H9 (cell line): ENCODE measurements around the gene ME3. TPM values are rescaled to one million over a fixed set of nuclear protein-coding genes. Genes with fewer than 3 reads are reported as not detected.

ENCODE experiments used
- DNase-seq: peaks from one replicate; pipeline ENCODE4 v3.0.0-alpha.2; 2017
- H2AFZ ChIP-seq: one replicate; pipeline ENCODE4 v1.6.1; 2013; ENCODE audit warnings: mild to moderate bottlenecking, low read length, control low read depth, moderate library complexity
- H2AK5ac ChIP-seq: 2 replicates; pipeline ENCODE4 v1.6.1; 2013; ENCODE audit warnings: low read length, control low read depth, mixed read lengths; ENCODE audit not compliant: insufficient read length
- H2BK120ac ChIP-seq: one replicate; pipeline ENCODE4 v1.6.1; 2013; ENCODE audit warnings: low read depth, mild to moderate bottlenecking, low read length, control low read depth, inconsistent platforms; ENCODE audit not compliant: poor library complexity, severe bottlenecking
- H2BK12ac ChIP-seq: 2 replicates; pipeline ENCODE4 v1.6.1; 2013; ENCODE audit warnings: low read length, control low read depth, mixed read lengths, low read depth; ENCODE audit not compliant: insufficient read length
- H2BK15ac ChIP-seq: 2 replicates; pipeline ENCODE4 v1.6.1; 2013; ENCODE audit warnings: low read depth, low read length, control low read depth
- H2BK20ac ChIP-seq: one replicate; pipeline ENCODE4 v1.6.1; 2013; ENCODE audit warnings: low read depth, mild to moderate bottlenecking, low read length, control low read depth, inconsistent platforms; ENCODE audit not compliant: poor library complexity, severe bottlenecking
- H2BK5ac ChIP-seq: 2 replicates; pipeline ENCODE4 v1.6.1; 2013; ENCODE audit warnings: low read length, control low read depth, mixed read lengths; ENCODE audit not compliant: insufficient read length
- H3K14ac ChIP-seq: 2 replicates; pipeline ENCODE4 v1.6.1; 2013; ENCODE audit warnings: low read length, control low read depth; ENCODE audit not compliant: insufficient read depth
- H3K18ac ChIP-seq: 2 replicates; pipeline ENCODE4 v1.6.1; 2013; ENCODE audit warnings: low read depth, mild to moderate bottlenecking, mixed read lengths, low read length, control low read depth; ENCODE audit not compliant: insufficient read length
- H3K23ac ChIP-seq: 2 replicates; pipeline ENCODE4 v1.6.1; 2013; ENCODE audit warnings: low read length, control low read depth, mixed read lengths, low read depth; ENCODE audit not compliant: insufficient read length
- H3K23me2 ChIP-seq: 2 replicates; pipeline ENCODE4 v1.6.1; 2013; ENCODE audit warnings: low read depth, mild to moderate bottlenecking, mixed read lengths, low read length, control low read depth; ENCODE audit not compliant: insufficient read length, poor library complexity, severe bottlenecking
- H3K27ac ChIP-seq: 2 replicates; pipeline ENCODE4 v1.5.1; 2013; ENCODE audit warnings: low read length, control low read depth, mixed read lengths, low read depth; ENCODE audit not compliant: insufficient read length
- H3K27me3 ChIP-seq: 2 replicates; pipeline ENCODE4 v1.6.1; 2013; ENCODE audit warnings: low read length, control low read depth, inconsistent platforms; ENCODE audit not compliant: insufficient read depth
- H3K4ac ChIP-seq: 2 replicates; pipeline ENCODE4 v1.6.1; 2013; ENCODE audit warnings: low read depth, mild to moderate bottlenecking, control low read depth, inconsistent platforms, low read length, moderate library complexity
- H3K4me1 ChIP-seq: 2 replicates; pipeline ENCODE4 v1.6.1; 2013; ENCODE audit warnings: low read length, control low read depth, inconsistent platforms; ENCODE audit not compliant: insufficient read depth
- H3K4me2 ChIP-seq: 2 replicates; pipeline ENCODE4 v1.6.1; 2013; ENCODE audit warnings: low read length, control low read depth, mixed read lengths; ENCODE audit not compliant: insufficient read length, insufficient read depth
- H3K56ac ChIP-seq: 2 replicates; pipeline ENCODE4 v1.6.1; 2013; ENCODE audit warnings: low read depth, mild to moderate bottlenecking, mixed read lengths, low read length, control low read depth; ENCODE audit not compliant: insufficient read length
- H3K79me1 ChIP-seq: 2 replicates; pipeline ENCODE4 v1.6.1; 2013; ENCODE audit warnings: low read depth, mild to moderate bottlenecking, moderate library complexity, low read length, control low read depth, inconsistent platforms; ENCODE audit not compliant: insufficient read depth, poor library complexity, severe bottlenecking
- H3K79me2 ChIP-seq: 2 replicates; pipeline ENCODE4 v1.6.1; 2013; ENCODE audit warnings: low read length, control low read depth, inconsistent platforms; ENCODE audit not compliant: insufficient read depth
- H3K9ac ChIP-seq: 2 replicates; pipeline ENCODE4 v1.6.1; 2013; ENCODE audit warnings: low read length, control low read depth, mixed read lengths; ENCODE audit not compliant: insufficient read length; ENCODE audit errors: extremely low read depth
- H3K9me3 ChIP-seq: one replicate; pipeline ENCODE4 v1.6.1; 2013; ENCODE audit warnings: low read depth, low read length, inconsistent platforms; ENCODE audit not compliant: control insufficient read depth
- H3T11ph ChIP-seq: one replicate; pipeline ENCODE4 v1.6.1; 2013; ENCODE audit warnings: mild to moderate bottlenecking, low read length, control low read depth, inconsistent platforms
- H4K20me1 ChIP-seq: one replicate; pipeline ENCODE4 v1.6.1; 2013; ENCODE audit not compliant: control insufficient read depth, insufficient read length, insufficient read depth
- H4K5ac ChIP-seq: 2 replicates; pipeline ENCODE4 v1.6.1; 2013; ENCODE audit warnings: low read depth, mild to moderate bottlenecking, mixed read lengths, low read length, control low read depth; ENCODE audit not compliant: insufficient read length
- H4K8ac ChIP-seq: replicated peaks from 2 replicates; pipeline ENCODE4 v1.6.1; 2013; ENCODE audit warnings: low read length, control low read depth, mixed read lengths, low read depth; ENCODE audit not compliant: insufficient read length
- H4K91ac ChIP-seq: 2 replicates; pipeline ENCODE4 v1.6.1; 2013; ENCODE audit warnings: low read depth, mild to moderate bottlenecking, moderate library complexity, mixed read lengths, low read length, control low read depth; ENCODE audit not compliant: insufficient read length
- H3K27ac Mint-ChIP-seq, 3 experiments: 2 replicates in 2 of 3; 3 replicates in 1 of 3; pipeline ENCODE4 v1.8.0; 2020 to 2021; ENCODE audit warnings: mixed read lengths in 3 of 3, mild to moderate bottlenecking in 1 of 3, moderate library complexity in 1 of 3
- H3K27me3 Mint-ChIP-seq: 2 replicates; pipeline ENCODE4 v1.8.0; 2021; ENCODE audit warnings: low read depth, mild to moderate bottlenecking, moderate library complexity, mixed read lengths
- H3K36me3 Mint-ChIP-seq, 3 experiments: 2 replicates in 2 of 3; 3 replicates in 1 of 3; pipeline ENCODE4 v1.8.0; 2020 to 2021; ENCODE audit warnings: low read depth in 3 of 3, mixed read lengths in 3 of 3; ENCODE audit not compliant: insufficient read depth in 1 of 3
- H3K4me1 Mint-ChIP-seq, 2 experiments: 2 replicates each; pipeline ENCODE4 v1.8.0; 2020; ENCODE audit warnings: mixed read lengths in 2 of 2
- H3K4me3 Mint-ChIP-seq, 2 experiments: 2 replicates in 1 of 2; 3 replicates in 1 of 2; pipeline ENCODE4 v1.8.0; 2020 to 2021; ENCODE audit warnings: mild to moderate bottlenecking in 2 of 2, mixed read lengths in 2 of 2, moderate library complexity in 1 of 2
- H3K9me3 Mint-ChIP-seq, 2 experiments: 2 replicates in 1 of 2; 3 replicates in 1 of 2; pipeline ENCODE4 v1.8.0; 2020; ENCODE audit warnings: mild to moderate bottlenecking in 2 of 2, mixed read lengths in 2 of 2, moderate library complexity in 1 of 2
- WGBS: extraction: QIAGEN DNeasy Blood & Tissue Kit; methylation state at CpG from one replicate; pipeline ENCODE4 v1.1.7; 2013; ENCODE audit warnings: missing lambda C conversion rate, low lambda C conversion rate, mixed read lengths; ENCODE audit not compliant: insufficient read length; ENCODE audit errors: extremely low coverage; 5-methylcytosine and 5-hydroxymethylcytosine counted together
- total RNA-seq: library from RNA; stranded (reverse); gene quantifications from 2 replicates; pipeline ENCODE4 v1.2.1, GENCODE V29; 2021
- TF ChIP-seq, protein P1 (sequence below): fragments of 200-600 bp; sonication (generic); conservative IDR thresholded peaks from 3 replicates; pipeline ENCODE4 v1.8.0; 2021; ENCODE audit warnings: antibody characterized with exemption, mild to moderate bottlenecking

ME3 gene
- total RNA-seq, 1 experiment from 2014 or later: 2.8 TPM

DNA sequence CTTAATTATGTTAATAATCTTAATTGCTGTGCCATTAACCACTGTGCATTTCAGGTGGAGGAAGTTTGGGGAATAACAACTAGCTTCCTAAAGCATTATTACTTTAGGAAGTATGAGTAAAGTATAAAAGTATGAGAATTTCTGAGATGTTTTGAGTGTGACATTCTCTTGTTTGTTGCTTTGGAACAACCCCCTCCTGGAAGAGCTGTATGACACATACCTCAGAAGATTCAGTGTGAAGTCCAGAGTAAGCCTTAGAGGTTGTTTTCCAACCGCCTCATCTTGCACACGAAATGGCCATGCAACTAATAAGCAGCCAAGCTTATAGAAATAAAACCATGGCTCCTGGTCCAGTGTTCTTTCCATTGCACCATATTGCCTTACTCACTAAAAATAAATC is 276.0 kb downstream of the ME3 start:
- Histone ChIP-seq H2BK5ac (no peak overlapping the region), H3K23ac (no peak overlapping the region), H4K8ac (no peak overlapping the region), H3K4ac (no peak overlapping the region), H2BK20ac (no peak overlapping the region), H3K9ac (no peak overlapping the region), H3K4me2 (no peak overlapping the region), H3K27me3 (no peaks in the 10 kb centered on the region), H2AFZ (no peak overlapping the region), H2AK5ac (no peak overlapping the region), H3K56ac (no peak overlapping the region), H3K27ac (no peak overlapping the region), H3K79me1 (no peaks in the 10 kb centered on the region), H4K5ac (no peak overlapping the region), H4K20me1 (no peaks in the 10 kb centered on the region), H4K91ac (no peak overlapping the region), H3K79me2 (no peaks in the 10 kb centered on the region), H3K4me1 (peaks cover 5% of the 10 kb centered on the region; the same call in 1 of the 2 replicates), H3K18ac (no peak overlapping the region), H2BK15ac (no peak overlapping the region), H2BK120ac (no peak overlapping the region), H3K23me2 (no peaks in the 10 kb centered on the region), H3K14ac (no peak overlapping the region), H2BK12ac (no peak overlapping the region), H3K9me3 (no peaks in the 10 kb centered on the region), H3T11ph (no peak overlapping the region)
- H3K9me3 Mint-ChIP-seq: no peaks in the 10 kb centered on the region
- TF ChIP-seq, protein P1, sequence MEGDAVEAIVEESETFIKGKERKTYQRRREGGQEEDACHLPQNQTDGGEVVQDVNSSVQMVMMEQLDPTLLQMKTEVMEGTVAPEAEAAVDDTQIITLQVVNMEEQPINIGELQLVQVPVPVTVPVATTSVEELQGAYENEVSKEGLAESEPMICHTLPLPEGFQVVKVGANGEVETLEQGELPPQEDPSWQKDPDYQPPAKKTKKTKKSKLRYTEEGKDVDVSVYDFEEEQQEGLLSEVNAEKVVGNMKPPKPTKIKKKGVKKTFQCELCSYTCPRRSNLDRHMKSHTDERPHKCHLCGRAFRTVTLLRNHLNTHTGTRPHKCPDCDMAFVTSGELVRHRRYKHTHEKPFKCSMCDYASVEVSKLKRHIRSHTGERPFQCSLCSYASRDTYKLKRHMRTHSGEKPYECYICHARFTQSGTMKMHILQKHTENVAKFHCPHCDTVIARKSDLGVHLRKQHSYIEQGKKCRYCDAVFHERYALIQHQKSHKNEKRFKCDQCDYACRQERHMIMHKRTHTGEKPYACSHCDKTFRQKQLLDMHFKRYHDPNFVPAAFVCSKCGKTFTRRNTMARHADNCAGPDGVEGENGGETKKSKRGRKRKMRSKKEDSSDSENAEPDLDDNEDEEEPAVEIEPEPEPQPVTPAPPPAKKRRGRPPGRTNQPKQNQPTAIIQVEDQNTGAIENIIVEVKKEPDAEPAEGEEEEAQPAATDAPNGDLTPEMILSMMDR: no peak
- no peaks in the 10 kb centered on the region for H3K27me3 Mint-ChIP-seq
- peaks cover 14 to 15% of the 10 kb centered on the region in 2 experiments for H3K4me1 Mint-ChIP-seq
- H3K4me3 Mint-ChIP-seq: no peak overlapping the region
- DNase-seq: no peak
- no CpG with 5 or more reads among the region's 2 CpGs for WGBS
- no peak overlapping the region for H3K27ac Mint-ChIP-seq
- H3K36me3 Mint-ChIP-seq: no peaks in the 10 kb centered on the region
